Keratinocyte (primary cell): ENCODE results near the gene C22orf15. TPM values are rescaled to one million over a fixed set of nuclear protein-coding genes. Genes with fewer than 3 reads are reported as not detected.

ENCODE experiments used
- DNase-seq: peaks from one replicate; pipeline ENCODE4 v3.0.0-alpha.2; 2011; ENCODE audit warnings: low read depth, missing footprints, low spot score
- FAIRE-seq: peaks from 2 replicates; lab custom pipeline; 2011; peaks lifted over from hg19 to GRCh38; lab: Jason Lieb, UNC
- H2AFZ ChIP-seq: 2 replicates; pipeline ENCODE4 v1.6.0; 2012; ENCODE audit warnings: low read length, control low read depth, inconsistent platforms; ENCODE audit not compliant: control insufficient read depth
- H3K27ac ChIP-seq: 2 replicates; pipeline ENCODE4 v1.5.1; 2011; ENCODE audit warnings: low read length; ENCODE audit not compliant: control insufficient read depth, insufficient read depth
- H3K27me3 ChIP-seq: 3 replicates; pipeline ENCODE4 v1.6.0; 2011; ENCODE audit warnings: low read length; ENCODE audit not compliant: control insufficient read depth, insufficient read depth; ENCODE audit errors: extremely low read depth
- H3K36me3 ChIP-seq, 2 experiments: 2 replicates in 1 of 2; 3 replicates in 1 of 2; pipeline ENCODE4 v1.5.1; 2011; ENCODE audit warnings: low read length in 2 of 2, mild to moderate bottlenecking in 1 of 2; ENCODE audit not compliant: control insufficient read depth in 2 of 2, insufficient read depth in 2 of 2; ENCODE audit errors: extremely low read depth in 1 of 2
- H3K4me1 ChIP-seq: 3 replicates; pipeline ENCODE4 v1.5.1; 2011; ENCODE audit warnings: low read length; ENCODE audit not compliant: control insufficient read depth, insufficient read depth; ENCODE audit errors: extremely low read depth
- H3K4me2 ChIP-seq: 3 replicates; pipeline ENCODE4 v1.6.0; 2011; ENCODE audit warnings: low read depth, low read length; ENCODE audit not compliant: control insufficient read depth, insufficient read depth; ENCODE audit errors: extremely low read depth
- H3K4me3 ChIP-seq, 3 experiments: fragments of 200-600 bp in 1 of 3; sonication (generic) in 1 of 3; 2 replicates in 2 of 3; 3 replicates in 1 of 3; pipeline ENCODE4 v1.5.1; 2011 to 2016; ENCODE audit warnings: low read length in 3 of 3, mild to moderate bottlenecking in 3 of 3, control low read depth in 2 of 3, inconsistent platforms in 1 of 3, low read depth in 1 of 3, mixed read lengths in 1 of 3, mixed run types in 1 of 3, moderate library complexity in 1 of 3; ENCODE audit not compliant: control insufficient read depth in 2 of 3, insufficient read depth in 2 of 3; ENCODE audit errors: extremely low read depth in 1 of 3
- H3K79me2 ChIP-seq: 2 replicates; pipeline ENCODE4 v1.6.0; 2012; ENCODE audit warnings: low read length; ENCODE audit not compliant: control insufficient read depth, insufficient read depth
- H3K9ac ChIP-seq: 3 replicates; pipeline ENCODE4 v1.6.0; 2011; ENCODE audit warnings: low read length; ENCODE audit not compliant: control insufficient read depth, insufficient read depth; ENCODE audit errors: extremely low read depth
- H3K9me1 ChIP-seq: 3 replicates; pipeline ENCODE4 v1.6.0; 2011; ENCODE audit warnings: low read length; ENCODE audit not compliant: control insufficient read depth, insufficient read depth; ENCODE audit errors: extremely low read depth
- H3K9me3 ChIP-seq: 2 replicates; pipeline ENCODE4 v1.5.1; 2012; ENCODE audit warnings: low read depth, low read length; ENCODE audit not compliant: control insufficient read depth
- H4K20me1 ChIP-seq: 3 replicates; pipeline ENCODE4 v1.6.0; 2011; ENCODE audit warnings: low read length; ENCODE audit not compliant: control insufficient read depth, insufficient read depth; ENCODE audit errors: extremely low read depth
- CTCF ChIP-seq, 3 experiments: IDR thresholded peaks in 1 of 3; conservative IDR thresholded peaks in 1 of 3; optimal IDR thresholded peaks in 1 of 3; 2 replicates in 2 of 3; 3 replicates in 1 of 3; pipeline versions ENCODE3 to v1.5.1; 2011; ENCODE audit warnings: low read length in 3 of 3, mild to moderate bottlenecking in 3 of 3, moderate library complexity in 2 of 3, control low read depth in 1 of 3, inconsistent platforms in 1 of 3; ENCODE audit not compliant: insufficient read depth in 2 of 3; ENCODE audit errors: extremely low read depth in 1 of 3
- EZH2 ChIP-seq: IDR thresholded peaks from one replicate; pipeline ENCODE4 v1.6.1; 2012; ENCODE audit warnings: inconsistent platforms, mild to moderate bottlenecking, low read length, moderate library complexity
- dilution Hi-C: fragments of 300-500 bp; cut with MboI; formaldehyde crosslinking; loops from one replicate; pipeline ENCODE4 v1.7.0; 2020; ENCODE audit warnings: low sequenced_read_pairs; ENCODE audit not compliant: extremely low pct_ligation_motif_present
- polyA plus RNA-seq, 5 experiments: library from polyadenylated mRNA; depleted of rRNA in 3 of 5; stranded (reverse) in 3 of 5; stranded (forward) in 1 of 5; unstranded in 1 of 5; fragments of >200 nt; gene quantifications; 1 replicate in 1 of 5; 2 replicates in 3 of 5; 3 replicates in 1 of 5; pipeline versions ENCODE4 v1.2.1 to v1.2.3, GENCODE V29; 2011 to 2012; ENCODE audit warnings: missing spikeins in 2 of 5, low read depth in 1 of 5, low replicate concordance in 1 of 5

The C22orf15 gene
- polyA plus RNA-seq, 1 donor (not counting 4 experiments of a cell fraction or from before 2014, with no cell fraction given): not detected

DNA sequence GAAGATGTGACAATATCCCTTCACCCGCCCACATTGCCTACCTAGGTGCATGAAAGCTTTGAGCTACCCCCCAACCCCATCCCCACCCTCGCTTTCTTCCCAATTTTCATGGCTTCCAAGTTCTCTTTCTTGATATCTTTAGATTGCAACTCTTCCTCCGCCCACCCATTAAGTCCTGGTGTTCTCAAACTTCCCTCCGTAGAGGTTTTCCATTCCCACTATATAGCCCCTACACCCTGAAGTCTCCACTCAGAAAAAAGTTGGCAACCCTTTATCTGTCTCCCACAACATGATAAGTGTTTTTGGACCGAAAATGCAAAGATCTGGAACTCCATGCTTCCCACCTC is 12.4 kb upstream of the C22orf15 start:
- peak overlapping the region; percentile 88 for H3K4me2 ChIP-seq
- dilution Hi-C loops: no loop called here
- peak overlapping the region; percentile 82 for H2AFZ ChIP-seq
- H3K9ac ChIP-seq: peak overlapping the region; percentile 73
- no peaks in the 10 kb centered on the region for H3K36me3 ChIP-seq
- peak overlapping the region; percentile 62 to 83 (median 77) for H3K4me3 ChIP-seq
- TF ChIP-seq CTCF (optimal IDR thresholded peaks at IDR 0.05 in 1 of 3, IDR thresholded peaks at IDR 0.05 in 1 of 3, conservative IDR thresholded peaks at IDR 0.05 in 1 of 3; ENCODE audit: extremely low read depth in 1 of 3, insufficient read depth in 2 of 3, low read length in 3 of 3): no peak
- no peak for FAIRE-seq
- no peaks in the 10 kb centered on the region for H3K27me3 ChIP-seq
- H3K9me1 ChIP-seq: no peaks in the 10 kb centered on the region
- H4K20me1 ChIP-seq: no peaks in the 10 kb centered on the region
- H3K79me2 ChIP-seq: peaks cover 3% of the 10 kb centered on the region
- H3K4me1 ChIP-seq: peaks cover 11% of the 10 kb centered on the region
- DNase-seq: no peak
- peak overlapping the region; percentile 40 for H3K27ac ChIP-seq
- H3K9me3 ChIP-seq: no peaks in the 10 kb centered on the region

DNA sequence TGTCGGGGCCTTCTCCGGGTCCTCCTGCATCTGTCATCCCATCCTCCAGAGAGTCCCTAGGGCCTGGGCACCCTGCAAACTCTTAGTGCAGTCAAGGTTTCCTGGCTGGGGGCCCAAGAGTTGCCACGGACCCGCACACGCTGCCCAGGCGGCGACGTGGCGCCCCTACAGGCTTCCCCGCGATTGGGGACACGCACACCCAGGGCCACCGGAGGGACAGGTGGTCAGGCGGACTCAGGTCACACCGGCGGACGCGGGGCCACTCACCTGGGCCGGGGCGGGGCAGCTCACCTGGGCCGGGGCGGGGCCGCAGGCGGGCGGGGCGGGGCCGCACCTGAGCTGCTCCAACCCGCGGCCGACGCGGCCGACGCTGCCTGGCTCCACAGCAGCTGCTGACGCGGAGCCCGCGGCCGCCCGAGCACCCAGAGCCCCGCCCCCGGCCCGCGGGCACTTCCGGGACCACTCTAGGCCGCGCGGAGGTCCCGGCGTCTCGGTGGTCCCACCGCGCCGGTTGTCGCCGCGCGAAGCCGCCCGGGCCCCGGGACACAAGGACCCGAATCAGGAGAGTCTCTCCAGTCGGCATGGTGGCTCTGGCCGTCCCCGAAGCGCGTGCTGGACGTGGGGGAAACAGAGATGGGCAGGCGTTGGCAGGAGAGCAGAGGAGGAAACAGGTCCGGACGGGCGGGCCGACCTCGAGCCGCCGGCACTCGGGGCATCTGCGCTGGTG is 11.9 kb upstream of the C22orf15 start, which contains the start of gene ZNF70:
ZNF70 (minus strand) TSS at position 399 of the 727 bp plus-strand sequence. CDS start 5,972 bp downstream, outside the sequence.
- Histone ChIP-seq H3K4me3 (peak within 1 kb of the TSS; percentile 62 to 86 (median 82)), H2AFZ (peak within 1 kb of the TSS; percentile 93), H3K27ac (peak within 1 kb of the TSS; percentile 86), H3K27me3 (no peaks in the 10 kb centered on the region), H3K36me3 (no peaks in the 10 kb centered on the region), H3K4me1 (peaks cover 11% of the 10 kb centered on the region), H3K9ac (peak within 1 kb of the TSS; percentile 90), H3K79me2 (peaks cover 3% of the 10 kb centered on the region), H3K9me3 (no peaks in the 10 kb centered on the region), H3K4me2 (peak within 1 kb of the TSS; percentile 88), H4K20me1 (no peaks in the 10 kb centered on the region), H3K9me1 (no peaks in the 10 kb centered on the region)
- dilution Hi-C loops: no loop called here
- FAIRE-seq (no peak), DNase-seq (peak; percentile 28)
- TF ChIP-seq EZH2 (no peak), CTCF (optimal IDR thresholded peaks at IDR 0.05 in 1 of 3, IDR thresholded peaks at IDR 0.05 in 1 of 3, conservative IDR thresholded peaks at IDR 0.05 in 1 of 3; ENCODE audit: extremely low read depth in 1 of 3, insufficient read depth in 2 of 3, low read length in 3 of 3) (peak in 1 of 3 experiments; percentile 5)
